Ammon's horn (tissue), 1 donor: ENCODE measurements around the gene AASDH.

Experiments
- DNase-seq: peaks from one replicate; pipeline ENCODE4 v3.0.0-alpha.2; 2016; ENCODE audit warnings: low spot score

The AASDH gene

GRCh38 chr4:56315041-56315440 lies 72.2 kb downstream of the AASDH start:
- DNase-seq = no peak

- DNase-seq = no peak
Observed at GRCh38 chr4:56314207-56314915, 72.9 kb downstream of the AASDH start.

- no peak for DNase-seq
Observed at GRCh38 chr4:56313132-56313531, 74.2 kb downstream of the AASDH start.

GRCh38 chr4:56311299-56311975 lies 75.9 kb downstream of the AASDH start:
- peak; percentile 43 for DNase-seq

GRCh38 chr4:56310401-56311125 lies 76.7 kb downstream of the AASDH start:
- peak; percentile 53 for DNase-seq

GRCh38 chr4:56308384-56308783 lies 78.9 kb downstream of the AASDH start:
- DNase-seq = no peak

GRCh38 chr4:56307423-56307822 lies 79.9 kb downstream of the AASDH start:
- no peak for DNase-seq

- DNase-seq = no peak
Observed at GRCh38 chr4:56305390-56305789, 81.9 kb downstream of the AASDH start.

- DNase-seq = no peak
Observed at GRCh38 chr4:56303921-56304320, 83.4 kb downstream of the AASDH start.

GRCh38 chr4:56302760-56303159 lies 84.5 kb downstream of the AASDH start:
- DNase-seq = no peak

GRCh38 chr4:56301997-56302496 lies 85.2 kb downstream of the AASDH start:
- no peak for DNase-seq

- peak; percentile 91 for DNase-seq
Observed at GRCh38 chr4:56301181-56301996, 85.9 kb downstream of the AASDH start.

- no peak for DNase-seq
Observed at GRCh38 chr4:56298236-56298635, 89.1 kb downstream of the AASDH start.

- DNase-seq = no peak
Observed at GRCh38 chr4:56297776-56298175, 89.5 kb downstream of the AASDH start.

- no peak for DNase-seq
Observed at GRCh38 chr4:56296526-56296925, 90.8 kb downstream of the AASDH start.

GRCh38 chr4:56293121-56293520 lies 94.2 kb downstream of the AASDH start:
- no peak for DNase-seq

GRCh38 chr4:56289934-56290333 lies 97.4 kb downstream of the AASDH start:
- no peak for DNase-seq

GRCh38 chr4:56288663-56289062 lies 98.6 kb downstream of the AASDH start:
- DNase-seq = no peak
